Loucy (cell line): ENCODE results near the gene DAB2.

Experiments
- H2AFZ ChIP-seq: fragments of 200-600 bp; sonication (generic); 2 replicates; pipeline ENCODE4 v1.6.0; 2016; ENCODE audit warnings: antibody characterized with exemption, mild to moderate bottlenecking, low read length, moderate library complexity
- H3F3A ChIP-seq: fragments of 200-600 bp; 2 replicates; pipeline ENCODE4 v1.6.0; 2016; ENCODE audit warnings: antibody characterized with exemption, low read depth, mild to moderate bottlenecking
- H3K27me3 ChIP-seq: fragments of 200-600 bp; sonication (generic); 2 replicates; pipeline ENCODE4 v1.6.1; 2014; ENCODE audit warnings: low read length, mild to moderate bottlenecking; ENCODE audit not compliant: insufficient read depth, poor library complexity, severe bottlenecking
- H3K36me3 ChIP-seq: fragments of 200-600 bp; sonication (generic); 2 replicates; pipeline ENCODE4 v1.6.1; 2016; ENCODE audit warnings: low read length; ENCODE audit not compliant: insufficient read depth
- H3K4me1 ChIP-seq: fragments of 200-600 bp; sonication (generic); 2 replicates; pipeline ENCODE4 v1.5.1; 2014; ENCODE audit warnings: low read length, mild to moderate bottlenecking; ENCODE audit not compliant: insufficient read depth, poor library complexity, severe bottlenecking
- H3K4me2 ChIP-seq: fragments of 200-600 bp; sonication (generic); 2 replicates; pipeline ENCODE4 v1.6.0; 2014; ENCODE audit warnings: antibody characterized with exemption, low read length, low read depth, mild to moderate bottlenecking; ENCODE audit not compliant: poor library complexity, severe bottlenecking
- H3K4me3 ChIP-seq: fragments of 200-600 bp; sonication (generic); 2 replicates; pipeline ENCODE4 v1.5.1; 2014; ENCODE audit warnings: low read length, mild to moderate bottlenecking, mixed read lengths; ENCODE audit not compliant: poor library complexity, severe bottlenecking
- H3K79me2 ChIP-seq: fragments of 200-600 bp; sonication (generic); 2 replicates; pipeline ENCODE4 v1.6.1; 2014; ENCODE audit warnings: low read length; ENCODE audit not compliant: insufficient read depth
- H3K9ac ChIP-seq: fragments of 200-600 bp; sonication (generic); 2 replicates; pipeline ENCODE4 v1.6.0; 2014; ENCODE audit warnings: mild to moderate bottlenecking, low read depth, low read length, moderate library complexity; ENCODE audit not compliant: poor library complexity, severe bottlenecking
- H3K9me2 ChIP-seq: fragments of 200-600 bp; sonication (generic); replicated peaks from 2 replicates; pipeline ENCODE4 v1.6.1; 2016; ENCODE audit warnings: low read depth, low read length, mixed read lengths
- H3K9me3 ChIP-seq: fragments of 200-600 bp; sonication (generic); 2 replicates; pipeline ENCODE4 v1.6.1; 2014; ENCODE audit warnings: mild to moderate bottlenecking, antibody characterized with exemption, low read length, low read depth; ENCODE audit not compliant: insufficient read depth
- H4K20me1 ChIP-seq: fragments of 200-600 bp; sonication (generic); 2 replicates; pipeline ENCODE4 v1.6.0; 2014; ENCODE audit warnings: antibody characterized with exemption, low read length, mild to moderate bottlenecking; ENCODE audit not compliant: insufficient read depth, poor library complexity, severe bottlenecking
- EZH2phosphoT487 ChIP-seq: fragments of 200-600 bp; IDR thresholded peaks from 2 replicates; pipeline ENCODE4 v1.6.1; 2018; ENCODE audit warnings: antibody characterized with exemption, mild to moderate bottlenecking, moderate library complexity, borderline replicate concordance
- TF ChIP-seq, protein P1 (sequence below): fragments of 200-600 bp; sonication (generic); conservative IDR thresholded peaks from 2 replicates; pipeline ENCODE4 v1.5.1; 2014; ENCODE audit warnings: mild to moderate bottlenecking, antibody characterized with exemption, low read length

DAB2 gene

GRCh38 chr5:39430461-39430860 is 5.7 kb upstream of the DAB2 start:
- Histone ChIP-seq H3K79me2 (no peaks in the 10 kb centered on the region), H3K9me3 (no peaks in the 10 kb centered on the region), H3K9me2 (no peaks in the 10 kb centered on the region), H3K4me2 (no peak overlapping the region), H3K27me3 (peaks cover 12% of the 10 kb centered on the region), H3K9ac (no peak overlapping the region), H2AFZ (no peak overlapping the region), H3K4me3 (no peak overlapping the region), H3K36me3 (no peaks in the 10 kb centered on the region), H3K4me1 (peaks cover 5% of the 10 kb centered on the region), H3F3A (no peaks in the 10 kb centered on the region), H4K20me1 (no peaks in the 10 kb centered on the region)
- TF ChIP-seq, protein P1, sequence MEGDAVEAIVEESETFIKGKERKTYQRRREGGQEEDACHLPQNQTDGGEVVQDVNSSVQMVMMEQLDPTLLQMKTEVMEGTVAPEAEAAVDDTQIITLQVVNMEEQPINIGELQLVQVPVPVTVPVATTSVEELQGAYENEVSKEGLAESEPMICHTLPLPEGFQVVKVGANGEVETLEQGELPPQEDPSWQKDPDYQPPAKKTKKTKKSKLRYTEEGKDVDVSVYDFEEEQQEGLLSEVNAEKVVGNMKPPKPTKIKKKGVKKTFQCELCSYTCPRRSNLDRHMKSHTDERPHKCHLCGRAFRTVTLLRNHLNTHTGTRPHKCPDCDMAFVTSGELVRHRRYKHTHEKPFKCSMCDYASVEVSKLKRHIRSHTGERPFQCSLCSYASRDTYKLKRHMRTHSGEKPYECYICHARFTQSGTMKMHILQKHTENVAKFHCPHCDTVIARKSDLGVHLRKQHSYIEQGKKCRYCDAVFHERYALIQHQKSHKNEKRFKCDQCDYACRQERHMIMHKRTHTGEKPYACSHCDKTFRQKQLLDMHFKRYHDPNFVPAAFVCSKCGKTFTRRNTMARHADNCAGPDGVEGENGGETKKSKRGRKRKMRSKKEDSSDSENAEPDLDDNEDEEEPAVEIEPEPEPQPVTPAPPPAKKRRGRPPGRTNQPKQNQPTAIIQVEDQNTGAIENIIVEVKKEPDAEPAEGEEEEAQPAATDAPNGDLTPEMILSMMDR: no peak
- no peak for TF ChIP-seq EZH2phosphoT487

DNA sequence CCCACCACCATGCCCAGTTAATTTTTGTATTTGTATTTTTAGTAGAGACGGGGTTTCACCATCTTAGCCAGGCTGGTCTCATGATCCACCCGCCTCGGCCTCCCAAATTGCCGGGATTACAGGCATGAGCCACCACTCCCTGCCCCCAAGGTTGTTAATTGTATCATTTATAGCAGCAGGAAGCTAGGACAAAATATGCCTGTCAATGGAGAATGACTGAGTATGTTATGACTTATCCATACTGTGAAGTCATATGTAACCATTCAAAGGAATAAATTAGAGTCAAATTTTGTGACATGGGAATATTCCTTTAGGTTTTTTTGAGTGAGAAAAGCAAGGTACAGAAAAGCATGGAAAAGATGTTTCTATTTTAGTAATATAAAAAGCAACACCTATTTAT is 3.9 kb upstream of the DAB2 start:
- no peak overlapping the region for H3K9ac ChIP-seq
- no peak for TF ChIP-seq EZH2phosphoT487
- TF ChIP-seq, protein P1: no peak
- H3K4me3 ChIP-seq: no peak overlapping the region
- no peak overlapping the region for H3K4me2 ChIP-seq
- no peaks in the 10 kb centered on the region for H3K9me2 ChIP-seq
- no peaks in the 10 kb centered on the region for H3F3A ChIP-seq
- H3K36me3 ChIP-seq: no peaks in the 10 kb centered on the region
- no peaks in the 10 kb centered on the region for H3K79me2 ChIP-seq
- H2AFZ ChIP-seq: no peak overlapping the region
- peaks cover 16% of the 10 kb centered on the region for H3K27me3 ChIP-seq
- H3K9me3 ChIP-seq: no peaks in the 10 kb centered on the region
- H3K4me1 ChIP-seq: peaks cover 9% of the 10 kb centered on the region
- no peaks in the 10 kb centered on the region for H4K20me1 ChIP-seq

DNA sequence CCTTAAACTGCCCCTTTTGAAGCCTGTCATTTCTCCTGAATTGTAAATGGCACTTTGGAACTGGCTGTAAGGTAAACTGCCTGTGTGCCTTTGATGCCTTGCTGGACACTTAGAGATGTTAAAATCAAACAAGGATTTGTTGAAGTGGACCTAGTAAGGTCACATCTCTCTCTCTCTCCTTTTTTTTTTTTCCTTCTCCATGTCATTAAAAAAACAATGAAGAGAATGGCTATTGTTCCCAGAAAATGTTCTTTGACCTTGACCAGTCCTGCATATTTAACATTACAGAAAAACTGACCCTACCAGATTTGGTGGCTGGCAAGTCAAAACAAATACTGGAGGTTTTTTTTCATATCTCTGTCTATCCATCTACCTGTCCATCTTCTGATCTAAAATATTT is 2.9 kb upstream of the DAB2 start:
- H3K9ac ChIP-seq: no peak overlapping the region
- no peak overlapping the region for H3K4me2 ChIP-seq
- no peak overlapping the region for H2AFZ ChIP-seq
- TF ChIP-seq, protein P1: no peak
- no peak for TF ChIP-seq EZH2phosphoT487
- H3K27me3 ChIP-seq: peaks cover 16% of the 10 kb centered on the region
- no peaks in the 10 kb centered on the region for H3K79me2 ChIP-seq
- no peaks in the 10 kb centered on the region for H4K20me1 ChIP-seq
- no peaks in the 10 kb centered on the region for H3K9me3 ChIP-seq
- no peak overlapping the region for H3K4me3 ChIP-seq
- H3F3A ChIP-seq: no peaks in the 10 kb centered on the region
- no peaks in the 10 kb centered on the region for H3K36me3 ChIP-seq
- no peaks in the 10 kb centered on the region for H3K9me2 ChIP-seq
- peaks cover 9% of the 10 kb centered on the region for H3K4me1 ChIP-seq
